K562 (cell line): Measurements from ENCODE around the gene DGCR2. TPM values are rescaled to one million over a fixed set of nuclear protein-coding genes. Genes with fewer than 3 reads are reported as not detected.
A peak's percentile ranks its signal among the peaks of the same experiment; 100 is the strongest.

Source experiments
- MTA1 ChIP-seq: fragments of 450-650 bp; IDR thresholded peaks from 2 replicates; pipeline ENCODE4 v1.6.1; 2017; ENCODE audit warnings: borderline replicate concordance
- SIN3A ChIP-seq, 2 experiments: fragments of 150-350 bp in 1 of 2; IDR thresholded peaks; 2 replicates each; pipeline ENCODE4 v1.6.1; 2011 to 2016; ENCODE audit warnings: borderline replicate concordance in 2 of 2, low read depth in 2 of 2, low read length in 2 of 2, mild to moderate bottlenecking in 2 of 2, moderate library complexity in 2 of 2; ENCODE audit not compliant: control insufficient read depth in 1 of 2
- TCF7 ChIP-seq: sonication (generic); IDR thresholded peaks from 2 replicates; pipeline ENCODE4 v1.6.1; 2016; ENCODE audit warnings: antibody characterized with exemption, borderline replicate concordance
- TEAD1 ChIP-seq, 2 experiments: fragments of 450-650 bp in 1 of 2; sonication (generic) in 1 of 2; formaldehyde crosslinking; IDR thresholded peaks; 2 replicates each; pipeline versions ENCODE4 v1.4.0 to v1.8.0; 2020 to 2022; ENCODE audit warnings: mild to moderate bottlenecking in 2 of 2, missing genetic modification reagents in 1 of 2
- ZBTB1 ChIP-seq: sonication (generic); formaldehyde crosslinking; IDR thresholded peaks from 2 replicates; pipeline ENCODE4 v1.8.1; 2023; ENCODE audit warnings: missing genetic modification reagents, low read depth, mild to moderate bottlenecking, borderline replicate concordance
- ZNF143 ChIP-seq: sonication (generic); formaldehyde crosslinking; IDR thresholded peaks from 2 replicates; pipeline ENCODE4 v1.9.0; 2022; ENCODE audit warnings: mild to moderate bottlenecking, missing genetic modification reagents
- ZNF589 ChIP-seq: fragments of 200-800 bp; sonication (Bioruptor generic); IDR thresholded peaks from 2 replicates; pipeline ENCODE4 v1.6.1; 2016; ENCODE audit warnings: low read depth, missing genetic modification characterization, missing compliant biosample characterization
- polyA plus RNA-seq, 8 experiments: library from polyadenylated mRNA; depleted of rRNA in 4 of 8; stranded (reverse) in 5 of 8; unstranded in 3 of 8; fragments of >200 nt; fragmentation: Nextera tagmentation in 2 of 8; fragmentation: Illumina TruSeq in 1 of 8; extraction: Ambion mirVana in 2 of 8; extraction: Trizol in 1 of 8; gene quantifications; 2 replicates each; pipeline versions ENCODE4 v1.2.1 to v1.2.3, GENCODE V29; 2011 to 2014; ENCODE audit warnings: inconsistent platforms in 1 of 8, missing spikeins in 1 of 8
- total RNA-seq, 7 experiments: library from RNA; depleted of rRNA in 6 of 7; stranded (reverse); fragments of >200 nt in 6 of 7; fragmentation: Illumina TruSeq in 2 of 7; extraction: Trizol in 2 of 7; gene quantifications; 2 replicates each; pipeline versions ENCODE4 v1.2.1 to v1.2.3, GENCODE V29; 2011 to 2021; ENCODE audit warnings: low replicate concordance in 1 of 7
- TF ChIP-seq, protein P1 (sequence below): sonication (generic); formaldehyde crosslinking; IDR thresholded peaks from 2 replicates; pipeline ENCODE4 v1.5.0; 2020; ENCODE audit warnings: missing genetic modification reagents
- TF ChIP-seq, protein P2 (sequence below), 2 experiments: fragments of 450-650 bp in 1 of 2; sonication (generic) in 1 of 2; formaldehyde crosslinking in 1 of 2; IDR thresholded peaks; 2 replicates each; pipeline versions ENCODE4 v1.7.1 to v1.9.0; 2016 to 2022; ENCODE audit warnings: inconsistent platforms in 1 of 2, mild to moderate bottlenecking in 1 of 2, missing genetic modification reagents in 1 of 2
- TF ChIP-seq, protein P3 (sequence below): sonication (generic); formaldehyde crosslinking; IDR thresholded peaks from 2 replicates; pipeline ENCODE4 v1.8.1; 2022; ENCODE audit warnings: missing genetic modification reagents
- TF ChIP-seq, protein P4 (sequence below): sonication (generic); formaldehyde crosslinking; IDR thresholded peaks from 2 replicates; pipeline ENCODE4 v1.8.0; 2022; ENCODE audit warnings: mild to moderate bottlenecking, missing genetic modification reagents

DGCR2 gene
- total and polyA plus RNA-seq, 9 of the 15 experiments (the other 6 are each of a cell fraction or from before 2014, with no cell fraction given): 0.69 to 101 (median 56.4) TPM

DNA sequence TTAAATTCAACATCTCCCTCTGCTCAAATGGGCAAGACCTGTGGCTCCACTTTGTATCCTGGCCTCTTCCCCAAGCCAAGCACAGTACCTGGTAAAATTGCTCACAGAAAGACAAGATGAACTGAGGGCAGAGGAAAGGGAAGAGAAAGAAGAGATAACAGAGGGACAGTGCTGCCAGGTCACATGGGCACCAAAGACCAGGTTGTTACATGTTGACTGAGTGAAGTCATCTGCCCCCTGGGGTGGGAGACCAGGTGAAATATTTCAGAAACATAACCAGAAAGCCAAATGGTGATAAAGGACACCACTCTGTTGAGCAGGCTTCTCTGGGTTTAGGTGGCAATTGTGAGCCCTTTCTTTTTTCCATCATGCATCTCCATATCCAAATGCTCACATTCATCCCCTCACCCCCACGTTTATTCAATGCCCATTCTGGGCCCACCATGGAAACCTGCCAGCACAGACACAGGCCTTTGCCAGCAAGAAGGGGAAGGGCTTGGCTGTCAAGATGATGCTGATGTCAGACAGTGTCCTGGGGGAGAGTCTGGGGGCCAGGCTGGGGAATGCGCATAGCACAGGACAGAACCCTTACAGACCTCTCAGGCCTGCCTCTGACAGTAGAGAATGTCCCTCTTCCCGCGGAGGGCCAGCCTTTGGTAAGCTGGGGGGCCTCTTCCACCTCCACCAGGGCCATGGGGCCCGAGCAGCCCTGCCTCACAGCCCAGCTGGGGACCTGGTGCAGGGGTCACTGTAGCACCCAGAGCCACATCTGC lies 51.6 kb downstream of the DGCR2 start (continued):
- TF ChIP-seq, protein P1, sequence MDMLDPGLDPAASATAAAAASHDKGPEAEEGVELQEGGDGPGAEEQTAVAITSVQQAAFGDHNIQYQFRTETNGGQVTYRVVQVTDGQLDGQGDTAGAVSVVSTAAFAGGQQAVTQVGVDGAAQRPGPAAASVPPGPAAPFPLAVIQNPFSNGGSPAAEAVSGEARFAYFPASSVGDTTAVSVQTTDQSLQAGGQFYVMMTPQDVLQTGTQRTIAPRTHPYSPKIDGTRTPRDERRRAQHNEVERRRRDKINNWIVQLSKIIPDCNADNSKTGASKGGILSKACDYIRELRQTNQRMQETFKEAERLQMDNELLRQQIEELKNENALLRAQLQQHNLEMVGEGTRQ (CRISPR knock-in tag): 0 out of 2 replicates have a peak, but pooled peaks have one; percentile 23
- TF ChIP-seq ZNF143: peak; percentile 48; the same call in 1 of the 2 replicates
- TF ChIP-seq TCF7: 0 out of 2 replicates have a peak, but pooled peaks have one; percentile 6
- TF ChIP-seq ZBTB1 (CRISPR knock-in tag): peak; percentile 71; the same call in 1 of the 2 replicates
- TF ChIP-seq, protein P2, sequence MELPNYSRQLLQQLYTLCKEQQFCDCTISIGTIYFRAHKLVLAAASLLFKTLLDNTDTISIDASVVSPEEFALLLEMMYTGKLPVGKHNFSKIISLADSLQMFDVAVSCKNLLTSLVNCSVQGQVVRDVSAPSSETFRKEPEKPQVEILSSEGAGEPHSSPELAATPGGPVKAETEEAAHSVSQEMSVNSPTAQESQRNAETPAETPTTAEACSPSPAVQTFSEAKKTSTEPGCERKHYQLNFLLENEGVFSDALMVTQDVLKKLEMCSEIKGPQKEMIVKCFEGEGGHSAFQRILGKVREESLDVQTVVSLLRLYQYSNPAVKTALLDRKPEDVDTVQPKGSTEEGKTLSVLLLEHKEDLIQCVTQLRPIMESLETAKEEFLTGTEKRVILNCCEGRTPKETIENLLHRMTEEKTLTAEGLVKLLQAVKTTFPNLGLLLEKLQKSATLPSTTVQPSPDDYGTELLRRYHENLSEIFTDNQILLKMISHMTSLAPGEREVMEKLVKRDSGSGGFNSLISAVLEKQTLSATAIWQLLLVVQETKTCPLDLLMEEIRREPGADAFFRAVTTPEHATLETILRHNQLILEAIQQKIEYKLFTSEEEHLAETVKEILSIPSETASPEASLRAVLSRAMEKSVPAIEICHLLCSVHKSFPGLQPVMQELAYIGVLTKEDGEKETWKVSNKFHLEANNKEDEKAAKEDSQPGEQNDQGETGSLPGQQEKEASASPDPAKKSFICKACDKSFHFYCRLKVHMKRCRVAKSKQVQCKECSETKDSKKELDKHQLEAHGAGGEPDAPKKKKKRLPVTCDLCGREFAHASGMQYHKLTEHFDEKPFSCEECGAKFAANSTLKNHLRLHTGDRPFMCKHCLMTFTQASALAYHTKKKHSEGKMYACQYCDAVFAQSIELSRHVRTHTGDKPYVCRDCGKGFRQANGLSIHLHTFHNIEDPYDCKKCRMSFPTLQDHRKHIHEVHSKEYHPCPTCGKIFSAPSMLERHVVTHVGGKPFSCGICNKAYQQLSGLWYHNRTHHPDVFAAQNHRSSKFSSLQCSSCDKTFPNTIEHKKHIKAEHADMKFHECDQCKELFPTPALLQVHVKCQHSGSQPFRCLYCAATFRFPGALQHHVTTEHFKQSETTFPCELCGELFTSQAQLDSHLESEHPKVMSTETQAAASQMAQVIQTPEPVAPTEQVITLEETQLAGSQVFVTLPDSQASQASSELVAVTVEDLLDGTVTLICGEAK (IDR thresholded peaks at IDR 0.05): no peak
- TF ChIP-seq, protein P2 (CRISPR knock-in tag; IDR thresholded peaks at IDR 0.05): peak; percentile 15; the same call in 1 of the 2 replicates
- peak in 1 of 2 experiments; percentile 53; a peak in 1 of 4 replicates for TF ChIP-seq TEAD1 (CRISPR knock-in tag; IDR thresholded peaks at IDR 0.05)
- TF ChIP-seq ZNF589: no peak
- TF ChIP-seq, protein P3, sequence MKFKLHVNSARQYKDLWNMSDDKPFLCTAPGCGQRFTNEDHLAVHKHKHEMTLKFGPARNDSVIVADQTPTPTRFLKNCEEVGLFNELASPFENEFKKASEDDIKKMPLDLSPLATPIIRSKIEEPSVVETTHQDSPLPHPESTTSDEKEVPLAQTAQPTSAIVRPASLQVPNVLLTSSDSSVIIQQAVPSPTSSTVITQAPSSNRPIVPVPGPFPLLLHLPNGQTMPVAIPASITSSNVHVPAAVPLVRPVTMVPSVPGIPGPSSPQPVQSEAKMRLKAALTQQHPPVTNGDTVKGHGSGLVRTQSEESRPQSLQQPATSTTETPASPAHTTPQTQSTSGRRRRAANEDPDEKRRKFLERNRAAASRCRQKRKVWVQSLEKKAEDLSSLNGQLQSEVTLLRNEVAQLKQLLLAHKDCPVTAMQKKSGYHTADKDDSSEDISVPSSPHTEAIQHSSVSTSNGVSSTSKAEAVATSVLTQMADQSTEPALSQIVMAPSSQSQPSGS (CRISPR knock-in tag): 0 out of 2 replicates have a peak, but pooled peaks have one; percentile 7
- TF ChIP-seq, protein P4, sequence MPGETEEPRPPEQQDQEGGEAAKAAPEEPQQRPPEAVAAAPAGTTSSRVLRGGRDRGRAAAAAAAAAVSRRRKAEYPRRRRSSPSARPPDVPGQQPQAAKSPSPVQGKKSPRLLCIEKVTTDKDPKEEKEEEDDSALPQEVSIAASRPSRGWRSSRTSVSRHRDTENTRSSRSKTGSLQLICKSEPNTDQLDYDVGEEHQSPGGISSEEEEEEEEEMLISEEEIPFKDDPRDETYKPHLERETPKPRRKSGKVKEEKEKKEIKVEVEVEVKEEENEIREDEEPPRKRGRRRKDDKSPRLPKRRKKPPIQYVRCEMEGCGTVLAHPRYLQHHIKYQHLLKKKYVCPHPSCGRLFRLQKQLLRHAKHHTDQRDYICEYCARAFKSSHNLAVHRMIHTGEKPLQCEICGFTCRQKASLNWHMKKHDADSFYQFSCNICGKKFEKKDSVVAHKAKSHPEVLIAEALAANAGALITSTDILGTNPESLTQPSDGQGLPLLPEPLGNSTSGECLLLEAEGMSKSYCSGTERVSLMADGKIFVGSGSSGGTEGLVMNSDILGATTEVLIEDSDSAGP (CRISPR knock-in tag): 0 out of 2 replicates have a peak, but pooled peaks have one; percentile 32
- peak in 1 of 2 experiments; percentile 13; a peak in 1 of 4 replicates for TF ChIP-seq SIN3A (IDR thresholded peaks at IDR 0.05; ENCODE audit: borderline replicate concordance in 2 of 2, control insufficient read depth in 1 of 2, low read depth in 2 of 2, low read length in 2 of 2)
- no peak for TF ChIP-seq MTA1
